ENCODE data around the gene SPTBN1. TPM values are rescaled to one million over a fixed set of nuclear protein-coding genes. Genes with fewer than 3 reads are reported as not detected.

SPTBN1 gene
- total and polyA plus RNA-seq, 2 of the 4 experiments (the other 2 are of a cell fraction) = 49.1 to 241 TPM

DNA sequence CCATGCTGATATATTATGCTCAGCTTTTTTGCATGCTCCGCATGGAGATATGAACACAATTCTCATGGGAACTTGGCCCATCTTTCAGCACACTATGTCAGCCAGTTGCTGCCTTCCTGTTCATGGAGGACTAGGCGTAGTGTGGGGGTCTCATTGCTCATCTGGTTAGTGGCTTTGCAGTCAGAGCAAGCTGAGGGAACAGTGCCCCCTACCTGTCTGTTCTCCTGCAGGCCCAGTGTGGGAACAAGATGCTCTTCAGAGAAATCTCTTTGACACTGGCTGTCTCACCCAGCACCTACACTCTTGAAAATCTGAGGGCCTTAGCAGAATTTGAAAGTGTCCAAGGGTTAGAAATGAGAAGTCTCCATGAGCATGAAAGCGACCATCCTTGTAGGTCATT lies 47.1 kb downstream of the SPTBN1 start:
- Histone ChIP-seq H4K5ac (ENCODE audit: low read depth, low read length) (no peak overlapping the region), H3K9ac (ENCODE audit: low read depth, low read length) (no peak overlapping the region), H3K9me3 (ENCODE audit: control insufficient read depth, insufficient read depth, low read length) (no peaks in the 10 kb centered on the region), H3K4me1 (ENCODE audit: control insufficient read depth, insufficient read depth, low read length) (peaks cover 18% of the 10 kb centered on the region), H3K4me2 (ENCODE audit: low read depth, low read length) (no peak overlapping the region), H2AK5ac (ENCODE audit: low read depth, low read length) (no peak overlapping the region), H3K4ac (ENCODE audit: low read depth, low read length) (no peak overlapping the region), H2AFZ (replicated peaks; ENCODE audit: low read length, poor library complexity) (no peak overlapping the region), H2BK20ac (ENCODE audit: low read depth, low read length) (no peak overlapping the region), H3K36me3 (ENCODE audit: control insufficient read depth, insufficient read depth, low read length) (0 out of 2 replicates have a peak, but pooled peaks cover 1% of the 10 kb centered on the region), H2BK15ac (ENCODE audit: low read depth, low read length) (no peak overlapping the region), H3K14ac (replicated peaks; ENCODE audit: low read depth, low read length) (0 out of 2 replicates have a peak overlapping the region, but pooled peaks have one; percentile 14), H3K4me3 (ENCODE audit: insufficient read depth, low read depth, low read length) (no peak overlapping the region), H3K9me1 (ENCODE audit: insufficient read depth, low read length) (peaks cover 17% of the 10 kb centered on the region), H3K56ac (ENCODE audit: extremely low read depth, insufficient read depth, low read length) (no peak overlapping the region), H2BK5ac (ENCODE audit: low read depth, low read length, poor library complexity, severe bottlenecking) (no peak overlapping the region), H2BK120ac (ENCODE audit: low read depth, low read length) (no peak overlapping the region), H4K20me1 (ENCODE audit: insufficient read depth, low read length) (peaks cover 54% of the 10 kb centered on the region), H3K27ac (ENCODE audit: insufficient read depth, low read length) (no peak overlapping the region), H4K91ac (ENCODE audit: insufficient read depth, low read depth, low read length) (no peak overlapping the region), H2AK9ac (replicated peaks; ENCODE audit: low read depth, low read length, poor library complexity) (no peak overlapping the region), H3K79me1 (ENCODE audit: low read depth in 1 of 2, low read length in 2 of 2) (peaks cover 45 to 78% of the 10 kb centered on the region in 2 experiments), H3K23ac (ENCODE audit: low read depth, low read length) (no peak overlapping the region), H3K27me3 (ENCODE audit: control insufficient read depth, insufficient read depth, low read length) (no peaks in the 10 kb centered on the region), H4K8ac (ENCODE audit: low read depth in 2 of 2, low read length in 2 of 2) (no peak overlapping the region), H3K18ac (ENCODE audit: low read depth, low read length) (no peak overlapping the region)
- POLR2A ChIA-PET (ENCODE audit: unreplicated experiment) = no interaction called here
- intact Hi-C loops (cut with micrococcal nuclease) (no loop called here), dilution Hi-C loops (cut with HindIII; ENCODE audit: low sequenced_read_pairs, unreplicated experiment) (no loop called here), in situ Hi-C loops (cut with MboI; ENCODE audit: low sequenced_read_pairs) (no loop called here)
- no peak for TF ChIP-seq RFX5 (IDR thresholded peaks at IDR 0.05; ENCODE audit: low read depth, low read length)
- TF ChIP-seq SMC3 (IDR thresholded peaks at IDR 0.05; ENCODE audit: low read depth, low read length) = peak; percentile 39
- no peak for TF ChIP-seq CEBPB (IDR thresholded peaks at IDR 0.05; ENCODE audit: low read depth, low read length)
- TF ChIP-seq BHLHE40 (IDR thresholded peaks at IDR 0.05; ENCODE audit: low read depth, low read length) = no peak
- peak; percentile 53 for TF ChIP-seq RAD21 (IDR thresholded peaks at IDR 0.05; ENCODE audit: low read length)
- no peak for TF ChIP-seq MAFK (IDR thresholded peaks at IDR 0.05; ENCODE audit: low read depth, low read length)
- no peak for TF ChIP-seq CHD1 (IDR thresholded peaks at IDR 0.05; ENCODE audit: low read depth, low read length)
- TF ChIP-seq, protein P1, sequence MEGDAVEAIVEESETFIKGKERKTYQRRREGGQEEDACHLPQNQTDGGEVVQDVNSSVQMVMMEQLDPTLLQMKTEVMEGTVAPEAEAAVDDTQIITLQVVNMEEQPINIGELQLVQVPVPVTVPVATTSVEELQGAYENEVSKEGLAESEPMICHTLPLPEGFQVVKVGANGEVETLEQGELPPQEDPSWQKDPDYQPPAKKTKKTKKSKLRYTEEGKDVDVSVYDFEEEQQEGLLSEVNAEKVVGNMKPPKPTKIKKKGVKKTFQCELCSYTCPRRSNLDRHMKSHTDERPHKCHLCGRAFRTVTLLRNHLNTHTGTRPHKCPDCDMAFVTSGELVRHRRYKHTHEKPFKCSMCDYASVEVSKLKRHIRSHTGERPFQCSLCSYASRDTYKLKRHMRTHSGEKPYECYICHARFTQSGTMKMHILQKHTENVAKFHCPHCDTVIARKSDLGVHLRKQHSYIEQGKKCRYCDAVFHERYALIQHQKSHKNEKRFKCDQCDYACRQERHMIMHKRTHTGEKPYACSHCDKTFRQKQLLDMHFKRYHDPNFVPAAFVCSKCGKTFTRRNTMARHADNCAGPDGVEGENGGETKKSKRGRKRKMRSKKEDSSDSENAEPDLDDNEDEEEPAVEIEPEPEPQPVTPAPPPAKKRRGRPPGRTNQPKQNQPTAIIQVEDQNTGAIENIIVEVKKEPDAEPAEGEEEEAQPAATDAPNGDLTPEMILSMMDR (conservative IDR thresholded peaks at IDR 0.05; ENCODE audit: low read depth, low read length) = peak; percentile 41
- no peak for TF ChIP-seq RCOR1 (IDR thresholded peaks at IDR 0.05; ENCODE audit: insufficient replicate concordance, low read length)
- TF ChIP-seq FOS (IDR thresholded peaks at IDR 0.05; ENCODE audit: low read depth, low read length) = no peak
- CTCF ChIA-PET = interaction anchor here (0.7 to 1.6 kb wide), 2 partner anchors 9 to 161 kb away, joined by 3 to 5 read pairs; no protein-coding TSS in a partner anchor
- no TSS peak for BruUV-seq (replicated peaks)
- ATAC-seq (ENCODE audit: low read depth) (no peak), DNase-seq (peak; percentile 24)
- WGBS, 2 experiments (ENCODE audit: extremely low coverage in 2 of 2, insufficient read length in 1 of 2) = no CpG with 5 or more reads among the region's 3 CpGs

Data from IMR-90 (cell line).